ENCODE measurements around the gene SARM1.

SARM1 gene

GRCh38 chr17:28326114-28326513 is 45.4 kb upstream of the SARM1 start:
- no peak for TF ChIP-seq ZBTB7A (IDR thresholded peaks at IDR 0.05; ENCODE audit: low read depth)
- no peak for TF ChIP-seq USF1 (IDR thresholded peaks at IDR 0.05)
- TF ChIP-seq CEBPB (IDR thresholded peaks at IDR 0.05), result no peak
- no peak for TF ChIP-seq REST (IDR thresholded peaks at IDR 0.05; ENCODE audit: low read depth)
- no peak for TF ChIP-seq FOXM1 (IDR thresholded peaks at IDR 0.05; ENCODE audit: borderline replicate concordance, low read depth)
- no peak for TF ChIP-seq TCF12 (IDR thresholded peaks at IDR 0.05; ENCODE audit: low read depth)
- no peak for TF ChIP-seq CREB1 (IDR thresholded peaks at IDR 0.05; ENCODE audit: low read depth)
- TF ChIP-seq TAF1 (IDR thresholded peaks at IDR 0.05; ENCODE audit: low read depth), result no peak

GRCh38 chr17:28327031-28327607 is 44.4 kb upstream of the SARM1 start:
- TF ChIP-seq TAF1 (IDR thresholded peaks at IDR 0.05; ENCODE audit: low read depth), result no peak
- TF ChIP-seq RAD21 (IDR thresholded peaks at IDR 0.05; ENCODE audit: low read depth), result no peak
- TF ChIP-seq YY1 (IDR thresholded peaks at IDR 0.05; ENCODE audit: low read depth), result no peak
- TF ChIP-seq CEBPB (IDR thresholded peaks at IDR 0.05), result no peak
- TF ChIP-seq NFIC (IDR thresholded peaks at IDR 0.05), result no peak
- TF ChIP-seq TEAD4 (IDR thresholded peaks at IDR 0.05), result no peak
- TF ChIP-seq USF1 (IDR thresholded peaks at IDR 0.05), result no peak
- no peak for TF ChIP-seq EGR1 (IDR thresholded peaks at IDR 0.05)
- no peak for TF ChIP-seq REST (IDR thresholded peaks at IDR 0.05; ENCODE audit: low read depth)
- TF ChIP-seq CREB1 (IDR thresholded peaks at IDR 0.05; ENCODE audit: low read depth), result no peak
- TF ChIP-seq EP300 (IDR thresholded peaks at IDR 0.05; ENCODE audit: borderline replicate concordance), result no peak

GRCh38 chr17:28327709-28328108 is 43.8 kb upstream of the SARM1 start:
- no peak for TF ChIP-seq EGR1 (IDR thresholded peaks at IDR 0.05)
- TF ChIP-seq CREB1 (IDR thresholded peaks at IDR 0.05; ENCODE audit: low read depth), result no peak
- TF ChIP-seq REST (IDR thresholded peaks at IDR 0.05; ENCODE audit: low read depth), result no peak
- TF ChIP-seq USF1 (IDR thresholded peaks at IDR 0.05), result no peak
- no peak for TF ChIP-seq EP300 (IDR thresholded peaks at IDR 0.05; ENCODE audit: borderline replicate concordance)
- no peak for TF ChIP-seq TAF1 (IDR thresholded peaks at IDR 0.05; ENCODE audit: low read depth)
- no peak for TF ChIP-seq FOXM1 (IDR thresholded peaks at IDR 0.05; ENCODE audit: borderline replicate concordance, low read depth)
- no peak for TF ChIP-seq YY1 (IDR thresholded peaks at IDR 0.05; ENCODE audit: low read depth)
- no peak for TF ChIP-seq CEBPB (IDR thresholded peaks at IDR 0.05)
- TF ChIP-seq NFIC (IDR thresholded peaks at IDR 0.05), result no peak
- no peak for TF ChIP-seq RAD21 (IDR thresholded peaks at IDR 0.05; ENCODE audit: low read depth)
- TF ChIP-seq TCF12 (IDR thresholded peaks at IDR 0.05; ENCODE audit: low read depth), result no peak
- TF ChIP-seq MAX (IDR thresholded peaks at IDR 0.05), result no peak
- TF ChIP-seq TEAD4 (IDR thresholded peaks at IDR 0.05), result no peak
- TF ChIP-seq ZBTB7A (IDR thresholded peaks at IDR 0.05; ENCODE audit: low read depth), result no peak

- no peak for TF ChIP-seq TAF1 (IDR thresholded peaks at IDR 0.05; ENCODE audit: low read depth)
- no peak for TF ChIP-seq CREB1 (IDR thresholded peaks at IDR 0.05; ENCODE audit: low read depth)
- no peak for TF ChIP-seq ZBTB7A (IDR thresholded peaks at IDR 0.05; ENCODE audit: low read depth)
- TF ChIP-seq FOXM1 (IDR thresholded peaks at IDR 0.05; ENCODE audit: borderline replicate concordance, low read depth), result no peak
- no peak for TF ChIP-seq YY1 (IDR thresholded peaks at IDR 0.05; ENCODE audit: low read depth)
- no peak for TF ChIP-seq USF1 (IDR thresholded peaks at IDR 0.05)
- no peak for TF ChIP-seq EGR1 (IDR thresholded peaks at IDR 0.05)
- no peak for TF ChIP-seq CEBPB (IDR thresholded peaks at IDR 0.05)
- no peak for TF ChIP-seq REST (IDR thresholded peaks at IDR 0.05; ENCODE audit: low read depth)
- TF ChIP-seq NFIC (IDR thresholded peaks at IDR 0.05), result no peak
Observed at GRCh38 chr17:28328325-28328724, 43.2 kb upstream of the SARM1 start.
